Measurements from ENCODE around the gene FOS.
"Not testable (repeated sequence)": the region's sequence is repeated elsewhere in the genome, so short reads cannot be mapped to it uniquely, and the experiment has no call there.

The FOS gene

DNA sequence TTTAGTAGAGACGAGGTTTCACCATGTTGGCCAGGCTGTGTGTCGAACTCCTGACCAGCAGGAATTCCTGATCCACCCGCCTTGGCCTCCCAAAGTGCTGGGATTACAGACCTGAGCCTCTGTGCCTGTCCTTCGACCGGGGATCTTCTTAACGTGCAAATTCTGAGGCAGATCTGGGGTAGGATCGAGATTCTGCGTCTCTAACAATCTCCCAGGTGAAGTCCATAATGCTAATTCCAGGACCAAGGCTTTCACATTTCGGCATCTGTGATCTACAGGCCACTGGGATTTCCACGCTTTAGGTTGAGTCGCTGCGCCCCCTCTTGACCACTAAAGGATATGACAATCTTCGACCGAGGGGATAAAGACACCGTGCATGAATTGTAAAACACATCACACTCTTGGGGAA lies 24.8 kb downstream of the FOS start:
- Histone ChIP-seq H3K23ac (ENCODE audit: low read length) (no peak overlapping the region), H2BK12ac (ENCODE audit: low read length) (no peak overlapping the region), H2BK120ac (ENCODE audit: insufficient read depth, low read length, poor library complexity) (no peak overlapping the region), H3K4me2 (ENCODE audit: low read length) (no peak overlapping the region), H2AFZ (ENCODE audit: insufficient read depth, low read length, poor library complexity) (no peak overlapping the region), H3K36me3 (ENCODE audit: control insufficient read depth in 1 of 2, insufficient read depth in 2 of 2, low read length in 2 of 2) (no peaks in the 10 kb centered on the region), H4K8ac (ENCODE audit: low read depth, low read length) (no peak overlapping the region), H3K27ac (ENCODE audit: low read depth, low read length) (no peak overlapping the region), H3K4me1 (ENCODE audit: control insufficient read depth in 1 of 2, insufficient read depth in 2 of 2, low read length in 2 of 2) (peaks cover 14 to 18% of the 10 kb centered on the region in 2 experiments), H4K91ac (ENCODE audit: low read depth, low read length) (no peak overlapping the region), H3K18ac (ENCODE audit: low read length) (no peak overlapping the region), H3K79me1 (ENCODE audit: low read length) (peaks cover 14% of the 10 kb centered on the region), H3K79me2 (ENCODE audit: control insufficient read depth, insufficient read depth, low read length, poor library complexity) (no peaks in the 10 kb centered on the region), H3K4me3 (ENCODE audit: low read depth, low read length) (no peak overlapping the region), H3K9ac (ENCODE audit: low read length) (no peak overlapping the region), H3K9me3 (ENCODE audit: insufficient read depth, low read depth, low read length) (peaks cover 4% of the 10 kb centered on the region), H2BK5ac (ENCODE audit: low read depth, low read length, poor library complexity) (no peak overlapping the region), H4K12ac (ENCODE audit: low read depth, low read length) (no peak overlapping the region), H2AK5ac (ENCODE audit: low read length) (no peak overlapping the region), H3K4ac (ENCODE audit: low read depth, low read length) (no peak overlapping the region), H3K14ac (ENCODE audit: low read length) (no peak overlapping the region), H3K27me3 (ENCODE audit: insufficient read depth, low read length) (no peaks in the 10 kb centered on the region)
- WGBS (ENCODE audit: extremely low coverage, insufficient coverage, insufficient read length), result no CpG with 5 or more reads among the region's 15 CpGs
- DNase-seq, result peak; percentile 64 to 94

GRCh38 chr14:75306410-75306809 lies 27.8 kb downstream of the FOS start:
- H4K12ac ChIP-seq (ENCODE audit: low read depth, low read length); H3K4me3 ChIP-seq (ENCODE audit: low read depth, low read length); H3K14ac ChIP-seq (ENCODE audit: low read length); H3K79me1 ChIP-seq (ENCODE audit: low read length); H3K18ac ChIP-seq (ENCODE audit: low read length); H4K91ac ChIP-seq (ENCODE audit: low read depth, low read length); H3K27ac ChIP-seq (ENCODE audit: low read depth, low read length); H2AFZ ChIP-seq (ENCODE audit: insufficient read depth, low read length, poor library complexity); H3K79me2 ChIP-seq (ENCODE audit: control insufficient read depth, insufficient read depth, low read length, poor library complexity); DNase-seq; H3K9ac ChIP-seq (ENCODE audit: low read length); H2AK5ac ChIP-seq (ENCODE audit: low read length); H3K36me3 ChIP-seq (ENCODE audit: control insufficient read depth in 1 of 2, insufficient read depth in 2 of 2, low read length in 2 of 2); H2BK5ac ChIP-seq (ENCODE audit: low read depth, low read length, poor library complexity); H3K9me3 ChIP-seq (ENCODE audit: insufficient read depth, low read depth, low read length); H3K23ac ChIP-seq (ENCODE audit: low read length); H4K8ac ChIP-seq (ENCODE audit: low read depth, low read length); H2BK12ac ChIP-seq (ENCODE audit: low read length); H3K27me3 ChIP-seq (ENCODE audit: insufficient read depth, low read length); H3K4me2 ChIP-seq (ENCODE audit: low read length); H2BK120ac ChIP-seq (ENCODE audit: insufficient read depth, low read length, poor library complexity); H3K4ac ChIP-seq (ENCODE audit: low read depth, low read length): not testable (repeated sequence)
- H3K4me1 ChIP-seq (ENCODE audit: control insufficient read depth in 1 of 2, insufficient read depth in 2 of 2, low read length in 2 of 2), result peaks cover 11 to 15% of the 10 kb centered on the region in 2 experiments
- WGBS (ENCODE audit: extremely low coverage, insufficient coverage, insufficient read length), result no CpG with 5 or more reads among the region's 4 CpGs

- no peaks in the 10 kb centered on the region for H3K79me2 ChIP-seq (ENCODE audit: control insufficient read depth, insufficient read depth, low read length, poor library complexity)
- H2BK12ac ChIP-seq (ENCODE audit: low read length), result no peak overlapping the region
- WGBS (ENCODE audit: extremely low coverage, insufficient coverage, insufficient read length), result no CpG with 5 or more reads among the region's 9 CpGs
- H2AFZ ChIP-seq (ENCODE audit: insufficient read depth, low read length, poor library complexity), result no peak overlapping the region
- H2BK5ac ChIP-seq (ENCODE audit: low read depth, low read length, poor library complexity), result no peak overlapping the region
- peak in 1 of 2 donors; percentile 58 for DNase-seq
- no peak overlapping the region for H2AK5ac ChIP-seq (ENCODE audit: low read length)
- no peak overlapping the region for H3K27ac ChIP-seq (ENCODE audit: low read depth, low read length)
- peaks cover 3% of the 10 kb centered on the region for H3K79me1 ChIP-seq (ENCODE audit: low read length)
- H3K14ac ChIP-seq (ENCODE audit: low read length), result no peak overlapping the region
- H3K36me3 ChIP-seq (ENCODE audit: control insufficient read depth in 1 of 2, insufficient read depth in 2 of 2, low read length in 2 of 2), result no peaks in the 10 kb centered on the region
- no peak overlapping the region for H4K91ac ChIP-seq (ENCODE audit: low read depth, low read length)
- H4K8ac ChIP-seq (ENCODE audit: low read depth, low read length), result no peak overlapping the region
- H2BK120ac ChIP-seq (ENCODE audit: insufficient read depth, low read length, poor library complexity), result no peak overlapping the region
- H3K4ac ChIP-seq (ENCODE audit: low read depth, low read length), result no peak overlapping the region
- no peaks in the 10 kb centered on the region for H3K9me3 ChIP-seq (ENCODE audit: insufficient read depth, low read depth, low read length)
- H3K4me2 ChIP-seq (ENCODE audit: low read length), result no peak overlapping the region
- no peak overlapping the region for H3K18ac ChIP-seq (ENCODE audit: low read length)
- H3K4me1 ChIP-seq (ENCODE audit: control insufficient read depth in 1 of 2, insufficient read depth in 2 of 2, low read length in 2 of 2), result peaks cover 4 to 8% of the 10 kb centered on the region in 2 experiments
- H4K12ac ChIP-seq (ENCODE audit: low read depth, low read length), result no peak overlapping the region
- no peaks in the 10 kb centered on the region for H3K27me3 ChIP-seq (ENCODE audit: insufficient read depth, low read length)
- H3K9ac ChIP-seq (ENCODE audit: low read length), result no peak overlapping the region
- H3K4me3 ChIP-seq (ENCODE audit: low read depth, low read length), result no peak overlapping the region
- H3K23ac ChIP-seq (ENCODE audit: low read length), result no peak overlapping the region
Observed at GRCh38 chr14:75306927-75307699, 28.5 kb downstream of the FOS start.

GRCh38 chr14:75307700-75308379 lies 29.2 kb downstream of the FOS start:
- H3K14ac ChIP-seq (ENCODE audit: low read length), result no peak overlapping the region

More at GRCh38 chr14:75307700-75308379, 29.2 kb downstream of the FOS start:
- no peak overlapping the region for H3K4me2 ChIP-seq (ENCODE audit: low read length)
- H3K79me1 ChIP-seq (ENCODE audit: low read length), result peaks cover 3% of the 10 kb centered on the region
- no peaks in the 10 kb centered on the region for H3K79me2 ChIP-seq (ENCODE audit: control insufficient read depth, insufficient read depth, low read length, poor library complexity)
- no peak overlapping the region for H2BK12ac ChIP-seq (ENCODE audit: low read length)
- no peak overlapping the region for H3K23ac ChIP-seq (ENCODE audit: low read length)
- no peak overlapping the region for H3K4ac ChIP-seq (ENCODE audit: low read depth, low read length)
- no peaks in the 10 kb centered on the region for H3K27me3 ChIP-seq (ENCODE audit: insufficient read depth, low read length)
- no peak overlapping the region for H4K91ac ChIP-seq (ENCODE audit: low read depth, low read length)
- H3K36me3 ChIP-seq (ENCODE audit: control insufficient read depth in 1 of 2, insufficient read depth in 2 of 2, low read length in 2 of 2), result no peaks in the 10 kb centered on the region
- no peaks in the 10 kb centered on the region for H3K9me3 ChIP-seq (ENCODE audit: insufficient read depth, low read depth, low read length)
- no peak overlapping the region for H2BK120ac ChIP-seq (ENCODE audit: insufficient read depth, low read length, poor library complexity)
- H3K27ac ChIP-seq (ENCODE audit: low read depth, low read length), result no peak overlapping the region
- peaks cover 4 to 8% of the 10 kb centered on the region in 2 experiments for H3K4me1 ChIP-seq (ENCODE audit: control insufficient read depth in 1 of 2, insufficient read depth in 2 of 2, low read length in 2 of 2)
- H4K12ac ChIP-seq (ENCODE audit: low read depth, low read length), result no peak overlapping the region
- H3K9ac ChIP-seq (ENCODE audit: low read length), result no peak overlapping the region
- H2AFZ ChIP-seq (ENCODE audit: insufficient read depth, low read length, poor library complexity), result no peak overlapping the region
- H3K4me3 ChIP-seq (ENCODE audit: low read depth, low read length), result no peak overlapping the region
- no peak overlapping the region for H2BK5ac ChIP-seq (ENCODE audit: low read depth, low read length, poor library complexity)
- H2AK5ac ChIP-seq (ENCODE audit: low read length), result no peak overlapping the region
- DNase-seq, result peak; percentile 82 to 97
- no peak overlapping the region for H3K18ac ChIP-seq (ENCODE audit: low read length)
- H4K8ac ChIP-seq (ENCODE audit: low read depth, low read length), result no peak overlapping the region
- no CpG with 5 or more reads among the region's 12 CpGs for WGBS (ENCODE audit: extremely low coverage, insufficient coverage, insufficient read length)

Measured in trophoblast cell (in vitro differentiated cells and primary cell).